ENCODE results near the gene SUMO3. TPM values are rescaled to one million over a fixed set of nuclear protein-coding genes. Genes with fewer than 3 reads are reported as not detected.
A peak's percentile ranks its signal among the peaks of the same experiment; 100 is the strongest.
"Not testable (repeated sequence)": the region's sequence is repeated elsewhere in the genome, so short reads cannot be mapped to it uniquely, and the experiment has no call there.

Gene SUMO3
- total and polyA plus RNA-seq, 10 of the 15 experiments (the other 5 are each of a cell fraction or from before 2014, with no cell fraction given): 14.3 to 164 (median 89.9) TPM

GRCh38 chr21:44832516-44833255 lies 14.8 kb upstream of the SUMO3 start:
- H3K4me2 ChIP-seq (ENCODE audit: control insufficient read depth, insufficient read depth); DNase-seq (ENCODE audit: low read depth, low spot score); BruUV-seq (replicated peaks); CTCF ChIA-PET; H3K4me1 ChIP-seq (ENCODE audit: control insufficient read depth, insufficient read depth, low read length); ATAC-seq; H3K27me3 ChIP-seq (replicated peaks in 1 of 2; ENCODE audit: control insufficient read depth in 2 of 2, insufficient read depth in 2 of 2, low read length in 1 of 2); H3K36me3 ChIP-seq (ENCODE audit: control insufficient read depth in 2 of 2, insufficient read depth in 2 of 2, low read length in 1 of 2); H4K20me1 ChIP-seq (ENCODE audit: control insufficient read depth, insufficient read depth); RAD21 ChIA-PET (ENCODE audit: unreplicated experiment); POLR2A ChIA-PET; H2AFZ ChIP-seq (ENCODE audit: control insufficient read depth, low read depth, low read length); H3K27ac ChIP-seq (ENCODE audit: control insufficient read depth, insufficient read depth); H3K79me2 ChIP-seq (ENCODE audit: control insufficient read depth, insufficient read depth, low read length); H3K9ac ChIP-seq (ENCODE audit: control insufficient read depth, insufficient read depth, low read length); H3K4me3 ChIP-seq; H3K9me3 ChIP-seq (replicated peaks; ENCODE audit: control insufficient read depth, insufficient read depth, low read length); in situ Hi-C loops (cut with MboI); FAIRE-seq; SMC1A ChIA-PET (ENCODE audit: uncharacterized antibody, unreplicated experiment); intact Hi-C loops (cut with micrococcal nuclease; ENCODE audit: unreplicated experiment): not testable (repeated sequence)
- TF ChIP-seq RAD51 (IDR thresholded peaks at IDR 0.05): peak; percentile 48; the same call in 1 of the 2 replicates
- whole genome bisulfite sequencing (ENCODE audit: insufficient coverage, insufficient replicate concordance, low lambda C conversion rate, missing lambda C conversion rate): 78% methylated on average over 23 of the region's 23 CpGs

- H3K4me3 ChIP-seq: no peak overlapping the region
- peaks cover 8% of the 10 kb centered on the region for H3K9me3 ChIP-seq (replicated peaks; ENCODE audit: control insufficient read depth, insufficient read depth, low read length)
- no peak overlapping the region for H3K27ac ChIP-seq (ENCODE audit: control insufficient read depth, insufficient read depth)
- ChIA-PET POLR2A (interaction anchor here (0.9 kb wide), 1 partner anchor 51 kb away, joined by 3 read pairs; no protein-coding TSS in a partner anchor), RAD21 (ENCODE audit: unreplicated experiment) (no interaction called here), CTCF (no interaction called here), SMC1A (ENCODE audit: uncharacterized antibody, unreplicated experiment) (no interaction called here)
- H3K4me1 ChIP-seq (ENCODE audit: control insufficient read depth, insufficient read depth, low read length): no peaks in the 10 kb centered on the region
- no peak for TF ChIP-seq STAT1 (conservative IDR thresholded peaks at IDR 0.05)
- intact Hi-C loops (cut with micrococcal nuclease; ENCODE audit: unreplicated experiment): no loop called here
- DNase-seq (ENCODE audit: low read depth, low spot score) (no peak), ATAC-seq (no peak), FAIRE-seq (no peak)
- no TSS peak for BruUV-seq (replicated peaks)
- 10% methylated on average over 7 of the region's 7 CpGs for WGBS (ENCODE audit: insufficient coverage, insufficient replicate concordance, low lambda C conversion rate, missing lambda C conversion rate)
- no peaks in the 10 kb centered on the region for H3K36me3 ChIP-seq (ENCODE audit: control insufficient read depth in 2 of 2, insufficient read depth in 2 of 2, low read length in 1 of 2)
- no peaks in the 10 kb centered on the region for H3K79me2 ChIP-seq (ENCODE audit: control insufficient read depth, insufficient read depth, low read length)
- no peak overlapping the region for H2AFZ ChIP-seq (ENCODE audit: control insufficient read depth, low read depth, low read length)
- H3K4me2 ChIP-seq (ENCODE audit: control insufficient read depth, insufficient read depth): no peak overlapping the region
- H3K9ac ChIP-seq (ENCODE audit: control insufficient read depth, insufficient read depth, low read length): no peak overlapping the region
- H4K20me1 ChIP-seq (ENCODE audit: control insufficient read depth, insufficient read depth): no peaks in the 10 kb centered on the region
- H3K27me3 ChIP-seq (replicated peaks in 1 of 2; ENCODE audit: control insufficient read depth in 2 of 2, insufficient read depth in 2 of 2, low read length in 1 of 2): no peaks in the 10 kb centered on the region
- in situ Hi-C loops (cut with MboI): no loop called here
Observed at GRCh38 chr21:44831227-44831860, 13.5 kb upstream of the SUMO3 start.
